GM20431 (cell line): ENCODE measurements around the gene SH3RF1.

Source experiments
- in situ Hi-C: fragments of 300-500 bp; cut with MseI, MboI; formaldehyde crosslinking; loops from one replicate; pipeline ENCODE4 v1.15.0; 2020; ENCODE audit warnings: low sequenced_read_pairs; ENCODE audit not compliant: unreplicated experiment

SH3RF1 gene

GRCh38 chr4:169253113-169253671, 17.6 kb downstream of the SH3RF1 start:
- in situ Hi-C loops = no loop called here

DNA sequence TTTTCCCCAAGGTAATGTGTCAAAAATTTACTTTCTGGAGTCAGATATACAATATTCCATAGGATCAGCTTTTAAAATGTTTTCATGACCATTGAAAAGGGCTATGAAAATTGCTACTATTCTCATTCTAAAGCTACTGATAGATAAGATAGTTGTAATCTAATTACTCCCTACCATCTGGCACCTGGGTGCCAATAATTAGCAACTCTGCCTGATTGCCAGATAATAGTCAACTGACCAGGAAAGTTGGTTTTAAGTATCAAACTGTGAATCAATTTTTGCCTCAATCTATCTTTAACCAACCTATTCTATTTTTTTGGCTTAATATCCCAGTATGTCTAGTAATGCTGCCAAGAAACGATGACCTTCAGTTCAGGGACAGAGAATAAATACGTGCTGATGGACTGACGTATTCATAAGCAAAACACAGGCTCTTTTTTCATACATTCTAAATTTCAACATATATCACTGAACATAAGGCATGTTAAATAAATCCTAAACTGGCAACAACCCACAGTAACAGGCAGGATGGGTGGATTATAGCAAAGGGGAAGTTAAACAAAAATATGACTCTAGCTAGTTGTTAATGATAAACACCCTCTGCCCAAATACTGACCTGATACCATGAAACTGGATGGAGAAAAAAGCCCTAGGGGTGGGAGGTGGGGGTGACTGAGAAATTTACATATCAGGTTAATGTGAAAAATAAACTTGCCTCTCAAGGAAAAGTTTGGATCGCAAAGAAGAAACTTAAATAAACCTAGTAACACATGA, 18.2 kb downstream of the SH3RF1 start:
- in situ Hi-C loops = no loop called here

DNA sequence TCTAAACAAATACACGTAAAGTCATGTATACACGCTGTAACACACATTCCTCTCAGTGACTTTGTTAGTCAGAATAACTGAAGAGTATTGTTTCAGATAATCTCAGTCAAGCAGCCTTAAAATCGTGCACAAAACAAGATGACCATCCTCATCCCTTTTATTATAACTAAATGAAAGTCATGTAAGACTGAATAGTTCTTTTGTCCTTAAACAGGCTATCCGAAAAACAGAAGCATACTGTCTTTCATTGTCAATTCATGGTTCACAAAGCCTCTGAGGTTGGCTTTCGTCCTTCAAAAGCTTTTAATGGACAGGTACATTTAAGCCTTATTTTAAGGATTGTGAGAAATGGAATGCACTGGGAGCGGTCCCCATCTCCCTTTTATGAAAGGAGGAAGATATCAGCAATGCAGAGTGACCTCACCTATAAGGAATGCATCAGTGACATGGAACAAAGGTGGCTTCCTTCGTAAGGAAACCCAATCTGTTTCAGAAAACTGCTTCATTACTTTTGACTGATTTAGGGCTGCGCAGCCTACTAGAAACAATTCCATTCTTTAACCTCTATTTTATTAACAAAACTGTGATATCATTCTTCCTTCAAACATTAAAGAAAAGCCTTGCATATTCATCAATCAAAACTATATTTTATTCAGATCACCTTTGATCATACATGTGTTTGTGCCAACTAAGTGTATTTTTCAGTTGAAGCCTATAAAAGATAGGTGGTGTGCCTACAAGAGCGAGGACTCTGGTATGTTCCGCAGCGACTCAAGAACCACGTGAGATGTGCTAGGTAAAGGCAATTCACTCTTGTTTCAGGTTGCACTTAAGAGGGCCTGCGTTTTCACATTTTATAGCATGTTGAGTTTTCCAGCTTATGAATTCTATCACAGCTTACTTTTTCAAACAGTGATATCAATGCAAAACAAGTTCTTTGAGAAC, 19.2 kb downstream of the SH3RF1 start:
- in situ Hi-C loops = no loop called here

GRCh38 chr4:169250796-169251195, 20.0 kb downstream of the SH3RF1 start:
- in situ Hi-C loops = no loop called here

DNA sequence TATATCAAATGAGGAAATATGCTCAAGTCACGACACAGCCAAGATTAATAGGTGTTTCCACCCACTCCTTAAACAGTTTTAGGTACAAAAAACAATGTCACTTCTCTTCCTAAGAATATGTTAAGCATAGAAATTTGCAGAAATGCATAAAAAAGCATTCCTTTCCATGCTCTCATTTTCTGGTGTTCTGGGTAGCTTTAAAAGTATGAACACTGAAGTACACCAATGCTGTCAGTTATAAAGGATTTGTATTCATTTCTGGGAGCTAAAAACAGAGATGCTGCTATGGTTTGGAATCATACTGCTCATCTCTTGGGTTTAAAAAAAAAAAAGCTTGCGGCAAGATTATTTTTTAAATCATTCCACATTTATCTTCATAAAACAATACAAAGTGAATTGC, 20.8 kb downstream of the SH3RF1 start:
- in situ Hi-C loops = no loop called here

DNA sequence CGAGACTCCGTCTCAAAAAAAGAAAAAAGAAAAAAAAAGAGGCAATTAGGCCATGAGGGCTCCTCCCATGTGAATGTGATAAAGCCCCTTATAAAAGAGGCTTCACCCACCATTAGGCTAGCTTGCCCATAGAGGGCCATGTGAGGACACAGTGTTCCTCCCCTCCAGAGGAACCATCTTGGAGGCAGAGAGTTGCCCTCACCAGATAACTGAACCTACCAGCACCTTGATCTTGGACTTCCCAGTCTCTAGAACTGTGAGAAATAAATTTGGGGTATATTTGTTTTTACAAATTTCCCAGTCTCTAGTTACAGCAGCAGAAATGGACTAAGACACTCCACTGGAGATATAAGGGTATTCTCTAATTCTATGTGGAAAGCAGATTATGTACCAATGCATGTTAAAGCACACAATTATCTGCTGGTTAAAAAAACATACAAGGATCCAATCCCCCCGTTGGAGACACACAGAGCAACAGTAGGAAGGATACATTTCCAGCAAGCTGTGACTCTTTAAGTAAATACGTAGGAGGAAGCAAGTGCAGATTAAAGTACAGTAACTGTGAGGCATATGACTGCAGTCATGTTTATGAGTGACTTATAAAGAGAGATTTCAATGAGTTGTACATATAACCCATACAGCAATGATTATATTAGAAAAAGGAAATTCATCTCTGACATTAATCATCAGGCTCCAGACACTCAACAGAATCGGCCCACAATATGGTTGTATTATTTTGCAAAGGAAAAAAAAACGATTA, 21.4 kb downstream of the SH3RF1 start:
- in situ Hi-C loops = no loop called here

DNA sequence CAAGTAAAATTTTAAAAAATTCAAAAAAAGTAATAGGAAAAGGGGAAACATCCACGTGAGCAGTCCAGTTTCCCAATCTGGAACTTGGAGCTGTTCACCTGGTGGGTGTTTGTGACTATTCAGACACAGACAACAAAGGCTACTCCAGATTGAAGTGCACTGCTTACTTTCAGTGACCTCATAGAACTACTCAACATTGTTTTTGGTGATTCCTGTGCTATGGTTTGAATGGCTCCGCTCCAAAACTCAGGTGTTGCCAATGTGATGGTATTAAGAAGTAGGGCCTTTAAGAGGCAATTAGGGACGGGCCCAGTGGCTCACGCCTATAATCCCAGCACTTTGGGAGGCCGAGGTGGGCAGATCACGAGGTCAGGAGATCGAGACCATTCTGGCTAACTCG, 22.1 kb downstream of the SH3RF1 start:
- in situ Hi-C loops = no loop called here

GRCh38 chr4:169246957-169247396, 23.8 kb downstream of the SH3RF1 start:
- in situ Hi-C loops = no loop called here

- in situ Hi-C loops = no loop called here
These were observed 24.5 kb downstream of the SH3RF1 start for GRCh38 chr4:169246279-169246678.

DNA sequence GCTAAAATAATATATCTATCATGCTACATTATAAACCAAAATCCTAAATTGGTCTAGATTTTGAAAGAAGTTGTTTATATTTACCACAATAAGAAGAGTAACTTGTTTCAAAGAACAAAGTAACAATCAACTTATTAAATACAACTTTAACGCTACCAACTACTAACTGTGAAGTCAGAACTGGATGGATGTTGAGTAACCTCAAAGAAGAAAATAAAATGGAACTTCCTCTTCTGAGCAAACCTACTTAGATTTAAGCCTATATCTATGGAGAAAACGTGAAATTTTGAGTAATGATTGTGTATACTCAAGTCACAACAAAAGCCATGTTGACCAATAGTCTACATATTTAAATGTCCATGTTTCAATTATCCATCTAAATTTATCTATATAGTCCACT, 25.7 kb downstream of the SH3RF1 start:
- in situ Hi-C loops = no loop called here

DNA sequence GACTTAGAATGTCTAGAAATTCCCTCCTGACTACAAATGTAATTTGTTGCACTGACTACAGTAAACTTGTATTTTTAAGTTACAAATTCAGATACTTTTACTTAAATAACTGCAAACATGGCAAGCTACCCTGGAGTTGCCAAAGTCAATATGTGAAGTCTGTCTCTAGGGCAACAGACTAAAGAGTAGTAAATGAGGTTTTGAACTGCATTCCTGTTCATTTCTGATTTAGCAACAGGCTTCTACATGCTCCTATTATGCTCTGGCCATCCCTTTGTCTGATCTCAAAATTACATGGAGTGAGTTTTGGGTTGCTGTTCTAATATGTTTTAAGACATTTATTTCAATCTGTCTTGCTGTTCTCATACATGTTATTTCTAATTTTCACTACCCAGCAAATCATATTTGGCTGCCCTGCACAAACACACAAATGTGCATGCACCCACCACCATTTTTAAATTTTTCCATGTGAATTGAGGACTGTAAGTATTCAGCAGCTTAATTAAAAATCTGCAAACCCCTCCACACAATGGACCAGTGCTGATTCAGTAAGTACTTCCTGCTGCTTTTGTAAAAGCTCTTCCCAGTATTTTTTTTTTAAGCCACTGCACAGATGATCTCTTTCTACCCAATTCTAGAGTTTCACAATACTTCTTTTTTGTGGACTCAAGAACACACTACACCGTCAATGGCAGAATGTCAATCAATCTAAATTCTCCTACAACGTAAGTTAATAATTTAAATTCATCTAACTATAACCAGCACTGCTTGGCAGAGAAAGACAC, 26.7 kb downstream of the SH3RF1 start:
- in situ Hi-C loops = no loop called here

DNA sequence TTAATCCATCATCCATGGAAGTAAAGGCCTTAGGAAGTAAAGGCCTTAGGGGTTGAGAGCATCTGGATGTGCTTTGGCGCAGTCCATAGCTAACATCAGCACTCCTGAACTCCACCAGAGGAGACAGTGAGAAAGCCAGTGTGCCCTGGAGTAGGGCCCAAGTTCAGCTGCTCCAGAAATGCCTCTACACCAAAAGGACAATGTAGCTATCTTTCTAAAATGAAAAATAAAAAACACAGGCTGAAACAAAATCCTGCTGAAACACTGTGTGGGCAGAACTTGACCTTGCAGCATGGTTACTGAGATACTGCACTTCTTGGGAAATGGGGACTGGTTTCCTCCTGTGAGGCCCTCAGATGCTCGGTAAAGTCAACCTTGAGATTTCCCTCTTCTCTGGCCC, 29.3 kb downstream of the SH3RF1 start:
- in situ Hi-C loops = no loop called here

GRCh38 chr4:169239221-169239905, 31.4 kb downstream of the SH3RF1 start:
- in situ Hi-C loops = no loop called here

- in situ Hi-C loops = no loop called here
These were observed 32.3 kb downstream of the SH3RF1 start for GRCh38 chr4:169238445-169238844.

GRCh38 chr4:169236873-169237626, 33.7 kb downstream of the SH3RF1 start:
- in situ Hi-C loops = no loop called here

DNA sequence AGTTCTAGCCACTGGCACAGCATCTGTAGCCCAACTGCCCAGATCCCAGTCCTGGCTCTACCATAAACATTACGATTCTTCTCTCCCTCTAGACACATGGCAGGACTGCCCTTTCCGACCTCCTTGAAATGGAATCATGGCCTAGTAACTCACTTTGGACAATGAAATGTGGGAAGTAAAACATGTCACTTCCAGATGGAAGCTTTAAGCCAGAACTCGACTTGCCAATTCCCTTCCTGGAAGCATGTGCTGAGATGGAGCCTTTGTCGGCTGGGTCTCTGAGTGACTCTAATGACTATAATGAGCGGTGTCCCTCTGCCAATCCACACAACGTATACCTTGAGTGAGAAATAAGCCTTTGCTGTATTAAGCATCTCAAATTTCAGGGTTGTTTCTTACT, 34.7 kb downstream of the SH3RF1 start:
- in situ Hi-C loops = no loop called here

DNA sequence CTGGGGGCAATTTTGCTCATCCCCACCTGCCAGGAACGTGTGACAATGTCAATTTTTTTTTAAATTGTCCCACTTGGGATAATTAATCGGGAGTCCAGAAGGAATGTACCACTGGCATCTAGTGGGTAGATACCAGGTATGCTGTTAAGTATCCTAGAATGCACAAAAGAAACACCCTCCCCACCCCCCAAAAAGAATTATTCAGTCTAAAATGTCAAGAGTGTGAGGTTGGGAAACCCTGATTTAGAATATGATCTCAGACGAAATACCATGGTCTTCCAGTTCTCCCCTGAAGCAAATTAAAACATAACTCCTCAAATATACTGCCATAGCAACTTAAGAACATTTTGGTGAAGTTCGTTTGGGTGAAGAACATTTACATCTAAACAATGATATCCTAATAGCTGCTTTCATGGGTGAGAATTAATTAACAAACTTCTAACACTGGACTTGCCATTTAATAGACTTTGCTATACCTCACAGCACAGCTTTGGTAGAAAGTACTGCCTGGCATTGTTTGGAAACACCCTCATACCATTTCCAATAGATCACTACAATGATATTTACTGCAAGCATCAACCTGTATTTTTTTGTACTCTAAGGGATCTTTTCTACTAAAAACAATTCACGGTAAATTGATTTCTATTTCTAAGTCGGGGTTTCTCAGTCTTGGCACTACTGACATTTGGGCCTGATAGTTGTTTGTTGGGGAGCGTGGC, 36.5 kb downstream of the SH3RF1 start:
- in situ Hi-C loops = no loop called here

- in situ Hi-C loops = no loop called here
These were observed 37.1 kb downstream of the SH3RF1 start for GRCh38 chr4:169233691-169234090.
